WTC11 (cell line): Measurements from ENCODE around the gene NXN. TPM values are rescaled to one million over a fixed set of nuclear protein-coding genes. Genes with fewer than 3 reads are reported as not detected.
A peak's percentile ranks its signal among the peaks of the same experiment; 100 is the strongest.

ENCODE experiments used
- ATAC-seq: fragments of 200-7000 bp; cut with Tn5 transposase; 2 replicates; pipeline ENCODE4 v1.10.0; 2021; ENCODE audit warnings: mild to moderate bottlenecking, moderate library complexity
- CTCF ChIA-PET: fragments of 300-600 bp; sonication (Branson Sonifier 250); formaldehyde crosslinking; loops from one replicate; lab custom pipeline; 2021; ENCODE audit warnings: antibody characterized with exemption; lab: Charles Lee
- POLR2A ChIA-PET: fragments of 350-600 bp; sonication (Branson Sonifier 250); formaldehyde crosslinking; loops from one replicate; lab custom pipeline; 2021; ENCODE audit warnings: antibody characterized with exemption; lab: Charles Lee
- DNase-seq: peaks from one replicate; pipeline ENCODE4 v3.0.0; 2021; ENCODE audit warnings: low spot score
- H3K27ac Mint-ChIP-seq: 2 replicates; pipeline ENCODE4 v1.8.0; 2021; ENCODE audit warnings: mixed read lengths
- H3K27me3 Mint-ChIP-seq: 2 replicates; pipeline ENCODE4 v1.8.0; 2021; ENCODE audit warnings: low read depth, mild to moderate bottlenecking, moderate library complexity, mixed read lengths
- H3K36me3 Mint-ChIP-seq: 2 replicates; pipeline ENCODE4 v1.8.0; 2021; ENCODE audit warnings: mixed read lengths
- H3K4me1 Mint-ChIP-seq: 2 replicates; pipeline ENCODE4 v1.8.0; 2022; ENCODE audit warnings: mixed read lengths
- H3K4me3 Mint-ChIP-seq: 2 replicates; pipeline ENCODE4 v1.8.0; 2021; ENCODE audit warnings: mild to moderate bottlenecking, moderate library complexity, mixed read lengths
- H3K9me3 Mint-ChIP-seq: 2 replicates; pipeline ENCODE4 v1.8.0; 2021; ENCODE audit warnings: mixed read lengths
- AFF4 ChIP-seq: sonication (generic); formaldehyde crosslinking; IDR thresholded peaks from 2 replicates; pipeline ENCODE4 v1.8.1; 2023; ENCODE audit warnings: mild to moderate bottlenecking, missing genetic modification reagents, borderline replicate concordance
- ATF6 ChIP-seq: sonication (generic); formaldehyde crosslinking; IDR thresholded peaks from 2 replicates; pipeline ENCODE4 v1.8.1; 2023; ENCODE audit warnings: mild to moderate bottlenecking, missing genetic modification reagents
- FOXP1 ChIP-seq: sonication (generic); formaldehyde crosslinking; IDR thresholded peaks from 2 replicates; pipeline ENCODE4 v1.8.0; 2022; ENCODE audit warnings: missing genetic modification reagents, mild to moderate bottlenecking, moderate library complexity, borderline replicate concordance
- JUN ChIP-seq: sonication (generic); formaldehyde crosslinking; IDR thresholded peaks from 2 replicates; pipeline ENCODE4 v1.8.0; 2023; ENCODE audit warnings: mild to moderate bottlenecking, missing genetic modification reagents
- MAX ChIP-seq: sonication (generic); formaldehyde crosslinking; IDR thresholded peaks from 2 replicates; pipeline ENCODE4 v1.8.0; 2022; ENCODE audit warnings: mild to moderate bottlenecking, missing genetic modification reagents
- NR3C1 ChIP-seq: sonication (generic); formaldehyde crosslinking; conservative IDR thresholded peaks from 2 replicates; pipeline ENCODE4 v1.8.1; 2023; ENCODE audit warnings: low read depth, mild to moderate bottlenecking, missing genetic modification reagents
- PRRX2 ChIP-seq: fragments of 250-450 bp; sonication (Bioruptor Pico); IDR thresholded peaks from 2 replicates; pipeline ENCODE4 v1.8.0; 2021; ENCODE audit warnings: mild to moderate bottlenecking
- SMAD4 ChIP-seq: sonication (generic); formaldehyde crosslinking; IDR thresholded peaks from 2 replicates; pipeline ENCODE4 v1.8.0; 2022; ENCODE audit warnings: mild to moderate bottlenecking, missing genetic modification reagents
- USF2 ChIP-seq: sonication (generic); formaldehyde crosslinking; IDR thresholded peaks from 2 replicates; pipeline ENCODE4 v1.8.1; 2023; ENCODE audit warnings: mild to moderate bottlenecking, missing genetic modification reagents, moderate library complexity
- ZNF512 ChIP-seq: sonication (generic); formaldehyde crosslinking; IDR thresholded peaks from 2 replicates; pipeline ENCODE4 v1.8.1; 2022; ENCODE audit warnings: missing genetic modification reagents, borderline replicate concordance
- total RNA-seq: library from RNA; stranded (reverse); gene quantifications from 3 replicates; pipeline ENCODE4 v1.2.3, GENCODE V29; 2021

Gene NXN
- total RNA-seq, 1 experiment from 2014 or later: 96.8 TPM

DNA sequence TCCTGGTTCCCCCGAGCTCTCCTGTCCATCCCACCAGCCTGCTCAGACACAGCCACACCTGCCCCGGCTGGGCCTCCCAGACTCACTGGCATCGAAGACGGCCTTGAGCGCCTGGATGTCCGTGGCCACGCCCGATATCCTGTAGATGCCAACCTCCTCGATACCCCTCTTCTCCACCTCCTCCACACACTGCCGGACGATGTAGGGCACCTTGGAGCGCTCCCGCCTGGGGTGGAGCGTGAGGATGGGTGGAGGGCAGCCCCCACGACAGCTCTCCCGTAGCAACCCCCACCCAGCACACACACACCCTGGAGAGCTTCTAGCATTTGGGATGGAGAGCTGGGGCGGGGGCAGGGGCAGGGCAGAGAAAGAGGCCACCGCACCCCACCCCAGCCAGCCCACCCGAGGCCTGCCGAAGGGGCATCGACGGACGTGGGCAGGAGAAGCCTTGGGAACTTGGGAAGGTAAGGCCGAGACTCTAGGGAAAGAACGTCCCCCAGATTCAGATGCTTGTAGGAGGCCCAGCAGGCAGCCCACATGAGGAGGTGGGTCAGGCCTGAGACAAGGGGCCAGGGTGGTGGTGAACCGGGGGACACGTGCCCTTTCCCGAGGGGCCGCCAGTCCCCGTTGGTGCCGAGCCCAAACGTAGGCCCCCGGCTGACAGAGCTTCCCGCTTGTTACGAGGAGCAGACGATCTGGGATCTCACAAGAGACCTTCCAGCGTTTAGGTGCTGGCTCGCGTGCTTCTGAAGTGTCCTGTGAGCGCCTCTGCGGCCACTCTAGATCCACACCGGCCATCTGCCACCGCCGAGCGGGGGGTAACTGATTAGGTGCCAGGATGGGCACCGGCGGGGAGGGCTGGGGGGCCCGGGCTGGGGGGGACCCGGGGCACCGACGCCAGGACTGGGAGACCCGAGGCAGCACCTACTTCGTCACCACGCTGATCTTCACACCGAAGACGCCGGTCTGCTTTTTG is 32.5 kb upstream of the NXN start:
- Mint-ChIP-seq H3K4me3 (no peak overlapping the region), H3K27ac (no peak overlapping the region), H3K27me3 (no peaks in the 10 kb centered on the region), H3K36me3 (no peaks in the 10 kb centered on the region), H3K4me1 (no peaks in the 10 kb centered on the region), H3K9me3 (no peaks in the 10 kb centered on the region)
- ATAC-seq: no peak
- ChIA-PET POLR2A (no interaction called here), CTCF (interaction anchor here (0.9 to 1.2 kb wide), 2 partner anchors 44 to 175 kb away, joined by 3 to 4 read pairs; no protein-coding TSS in a partner anchor)
- TF ChIP-seq FOXP1 (CRISPR knock-in tag) (0 out of 2 replicates have a peak, but pooled peaks have one; percentile 33), USF2 (CRISPR knock-in tag) (no peak)
- no peak for DNase-seq

GRCh38 chr17:1011138-1011537 is 31.6 kb upstream of the NXN start:
- H3K9me3 Mint-ChIP-seq: no peaks in the 10 kb centered on the region
- ChIA-PET POLR2A (interaction anchor here (0.6 kb wide), 1 partner anchor 60 kb away, joined by 6 read pairs; no protein-coding TSS in a partner anchor), CTCF (interaction anchor here (1.5 kb wide), 1 partner anchor 47 kb away, joined by 3 read pairs; no protein-coding TSS in a partner anchor)
- H3K4me3 Mint-ChIP-seq: no peak overlapping the region
- no peak for ATAC-seq
- H3K27me3 Mint-ChIP-seq: no peaks in the 10 kb centered on the region
- TF ChIP-seq SMAD4 (no peak), AFF4 (CRISPR knock-in tag) (no peak), NR3C1 (CRISPR knock-in tag) (no peak)
- DNase-seq: no peak
- H3K27ac Mint-ChIP-seq: no peak overlapping the region
- no peaks in the 10 kb centered on the region for H3K36me3 Mint-ChIP-seq
- no peaks in the 10 kb centered on the region for H3K4me1 Mint-ChIP-seq

DNA sequence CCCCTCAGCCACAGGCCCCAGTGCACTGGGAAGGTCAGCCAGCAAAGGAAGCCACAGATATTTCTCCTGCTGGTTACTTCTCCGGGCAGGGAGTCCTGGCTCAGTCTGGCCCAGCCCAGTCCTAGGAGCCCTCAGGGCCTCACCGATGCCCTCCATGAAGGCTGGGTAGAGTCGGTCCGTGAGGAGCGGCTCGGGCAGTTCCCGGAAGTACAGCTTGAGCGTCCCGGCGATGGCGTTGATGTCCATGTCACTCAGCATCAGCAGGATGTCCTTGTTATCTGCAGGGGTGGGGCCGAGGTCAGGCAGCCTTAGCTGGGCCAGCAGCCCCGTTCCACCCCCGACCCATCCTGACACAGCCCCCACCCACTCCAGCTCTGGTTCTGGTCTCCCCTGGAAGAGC is 31.0 kb upstream of the NXN start:
- Mint-ChIP-seq H3K9me3 (no peaks in the 10 kb centered on the region), H3K27ac (no peak overlapping the region), H3K4me1 (no peaks in the 10 kb centered on the region; the same call in 1 of the 2 replicates), H3K36me3 (no peaks in the 10 kb centered on the region), H3K4me3 (no peak overlapping the region), H3K27me3 (no peaks in the 10 kb centered on the region)
- ChIA-PET CTCF (interaction anchor here (1.5 kb wide), 1 partner anchor 48 kb away, joined by 3 read pairs; no protein-coding TSS in a partner anchor), POLR2A (no interaction called here)
- no peak for DNase-seq
- no peak for TF ChIP-seq USF2 (CRISPR knock-in tag)
- no peak for TF ChIP-seq ZNF512 (CRISPR knock-in tag)
- TF ChIP-seq JUN (CRISPR knock-in tag): no peak
- TF ChIP-seq ATF6 (CRISPR knock-in tag): no peak
- no peak for TF ChIP-seq NR3C1 (CRISPR knock-in tag)
- TF ChIP-seq MAX (CRISPR knock-in tag): no peak
- TF ChIP-seq PRRX2 (CRISPR knock-in tag): no peak
- no peak for ATAC-seq
